Tongue (tissue), 2 donors: Measurements from ENCODE around the gene NELFB. TPM values are rescaled to one million over a fixed set of nuclear protein-coding genes. Genes with fewer than 3 reads are reported as not detected.
A peak's percentile ranks its signal among the peaks of the same experiment; 100 is the strongest.

ENCODE experiments used
- DNase-seq: peaks from one replicate; pipeline ENCODE4 v3.0.0-alpha.2; 2015
- total RNA-seq: library from RNA; depleted of rRNA; stranded (reverse); fragments of >200 nt; gene quantifications from one replicate; pipeline ENCODE4 v1.2.3, GENCODE V29; 2014

NELFB gene
- 50.9 TPM for total RNA-seq

DNA sequence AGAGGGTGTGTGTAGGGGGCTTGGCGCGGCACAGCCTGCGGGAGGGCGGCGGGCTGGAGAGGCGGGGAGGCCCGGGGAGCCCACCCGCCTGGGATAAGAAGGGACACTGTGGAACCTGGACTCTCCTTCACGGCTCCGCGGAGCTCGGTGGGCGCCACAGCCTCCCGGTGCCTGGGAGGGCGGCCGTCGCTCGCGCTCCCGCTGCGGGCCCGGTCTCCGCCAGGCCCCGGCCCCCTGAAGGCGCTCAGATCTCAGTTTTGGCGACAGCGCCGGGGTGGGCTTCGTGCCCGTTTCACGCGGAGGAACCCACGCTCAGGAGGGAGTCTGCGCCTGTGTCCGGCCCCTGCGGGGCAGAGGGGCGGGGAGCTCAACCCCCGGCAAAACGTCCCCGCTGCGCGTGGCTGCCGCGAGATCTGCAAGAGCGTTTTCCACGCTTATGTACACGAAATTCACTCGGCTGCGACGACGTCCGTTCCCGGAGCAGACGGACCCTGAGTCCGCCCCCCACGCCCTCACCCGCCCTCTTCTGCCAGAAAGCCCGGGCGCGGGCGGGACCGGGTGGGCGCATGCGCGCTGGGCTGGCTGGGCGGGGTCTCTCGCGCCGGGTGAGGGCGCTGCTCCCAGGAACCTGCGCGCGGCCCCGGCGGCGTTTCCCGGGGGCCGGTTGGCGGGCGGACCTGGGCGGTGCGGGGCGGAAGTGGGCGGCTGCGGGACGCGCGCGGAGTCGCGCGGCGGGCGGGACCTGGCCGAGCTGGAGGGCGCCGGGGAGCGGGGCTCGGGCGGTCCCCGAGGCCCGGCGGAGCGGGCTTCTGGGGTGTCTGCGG, at the start of gene NELFB:
NELFB (plus strand) TSS at position 704 of the 824 bp plus-strand sequence.
- peak; percentile 96 for DNase-seq

DNA sequence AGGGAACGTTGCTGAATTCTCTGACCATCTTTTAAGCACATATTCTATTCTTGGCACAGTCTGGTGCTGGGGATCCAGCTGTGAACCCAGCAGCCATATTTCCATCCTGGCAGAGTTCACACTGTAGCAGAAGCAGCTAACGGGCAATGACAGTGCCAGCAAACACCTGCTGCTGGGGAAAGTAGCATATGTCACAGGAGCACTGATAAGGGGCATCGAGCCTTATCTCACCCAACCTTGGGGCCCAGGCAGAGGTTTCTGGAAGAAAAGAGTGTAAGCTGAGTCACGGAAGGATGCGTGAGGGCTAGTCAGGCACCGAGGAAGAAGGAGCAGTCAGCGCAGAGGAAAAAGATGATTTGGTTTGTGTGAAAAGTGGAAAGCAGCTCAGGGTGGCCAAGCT, 48.5 kb upstream of the NELFB start:
- no peak for DNase-seq

DNA sequence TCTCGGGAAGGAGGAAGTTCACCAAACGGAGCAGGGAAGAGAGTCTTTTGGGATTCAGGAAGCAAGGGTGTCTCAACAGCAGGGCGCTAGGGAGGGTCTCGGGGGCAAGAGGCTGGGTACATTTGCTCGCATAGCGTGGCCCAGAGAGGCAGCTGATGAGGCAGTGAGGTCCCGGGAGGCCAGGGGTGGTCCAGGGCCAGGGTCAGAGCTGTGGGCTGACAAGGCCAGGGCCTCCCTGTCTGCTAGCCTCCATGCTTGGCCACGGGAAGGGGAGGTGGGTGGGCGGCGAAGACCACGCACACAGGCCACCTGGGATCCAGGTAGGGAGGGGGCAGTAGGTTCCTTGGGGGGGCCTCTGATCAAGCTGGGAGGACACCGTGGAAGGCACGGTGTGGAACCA, 43.6 kb upstream of the NELFB start:
- no peak for DNase-seq

DNA sequence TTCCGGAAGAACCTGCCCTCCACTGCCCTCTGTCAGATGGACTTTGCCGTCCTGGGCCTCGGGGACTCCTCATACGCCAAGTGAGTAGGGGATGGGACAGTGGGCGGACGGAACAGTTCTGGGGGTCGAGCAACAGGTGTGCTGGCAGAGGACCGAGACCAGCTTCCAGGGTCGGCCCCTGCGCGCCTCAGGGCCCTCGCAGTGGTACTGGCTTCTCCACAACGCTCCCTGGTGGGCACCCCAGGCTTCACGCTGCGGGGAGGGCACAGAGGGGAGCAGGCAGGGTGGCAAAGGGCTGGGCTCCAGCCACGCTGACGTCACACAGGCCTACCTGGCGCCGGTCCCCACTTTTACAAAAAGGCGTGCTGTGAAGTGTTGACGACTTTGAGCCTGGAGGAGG, 42.6 kb upstream of the NELFB start:
- DNase-seq, result no peak

DNA sequence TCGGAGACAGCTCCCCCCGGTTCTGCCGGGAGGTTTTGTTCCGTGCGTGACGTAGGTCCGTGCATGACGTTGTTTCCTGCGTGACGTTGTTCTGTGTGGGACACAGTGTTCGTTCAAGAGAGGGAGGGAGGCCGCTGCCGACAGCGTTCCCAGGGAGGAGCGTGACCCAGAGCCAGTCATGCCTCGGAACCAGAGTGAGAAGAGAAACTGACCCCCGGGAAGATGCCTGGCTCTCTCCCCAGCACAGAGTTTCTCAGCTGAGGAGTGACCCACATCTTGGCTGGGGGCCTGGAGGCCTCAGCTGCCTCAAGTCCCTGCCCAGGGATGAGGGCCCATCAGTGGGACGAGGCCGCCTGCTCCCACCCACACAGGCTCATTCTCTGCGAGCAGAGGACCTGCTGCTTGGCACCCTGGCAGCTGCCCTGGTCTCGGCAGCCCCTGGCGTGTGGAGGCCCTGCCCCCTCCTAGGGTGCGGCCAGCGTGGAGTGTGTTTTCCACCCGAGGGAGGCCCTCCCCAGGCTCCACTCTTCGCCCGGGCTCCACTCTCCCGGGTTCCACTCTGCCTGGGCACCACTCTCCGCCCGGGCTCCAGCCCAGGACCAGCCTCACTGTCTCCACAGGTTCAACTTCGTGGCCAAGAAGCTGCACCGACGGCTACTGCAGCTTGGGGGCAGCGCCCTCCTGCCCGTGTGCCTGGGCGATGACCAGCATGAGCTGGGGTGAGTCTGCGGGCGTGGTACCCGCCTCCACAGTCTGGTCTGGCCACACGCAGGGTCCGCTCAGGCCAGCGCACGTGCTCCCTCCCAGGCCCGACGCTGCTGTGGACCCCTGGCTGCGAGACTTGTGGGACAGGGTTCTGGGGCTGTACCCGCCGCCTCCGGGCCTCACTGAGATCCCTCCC, 41.7 kb upstream of the NELFB start:
- DNase-seq, result no peak

DNA sequence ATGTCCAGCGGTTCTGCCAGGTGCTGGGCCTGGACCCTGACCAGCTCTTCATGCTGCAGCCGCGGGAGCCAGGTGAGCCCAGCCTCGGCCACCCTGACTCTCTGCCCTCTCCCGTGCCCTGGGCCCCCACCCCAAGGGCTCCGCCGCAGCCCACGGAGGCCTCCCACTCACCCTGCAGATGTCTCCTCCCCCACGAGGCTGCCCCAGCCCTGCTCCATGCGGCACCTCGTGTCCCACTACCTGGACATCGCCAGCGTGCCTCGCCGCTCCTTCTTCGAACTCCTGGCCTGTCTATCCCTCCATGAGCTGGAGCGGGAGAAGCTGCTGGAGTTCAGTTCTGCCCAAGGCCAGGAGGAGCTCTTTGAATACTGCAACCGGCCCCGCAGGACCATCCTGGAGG, 40.5 kb upstream of the NELFB start:
- no peak for DNase-seq

DNA sequence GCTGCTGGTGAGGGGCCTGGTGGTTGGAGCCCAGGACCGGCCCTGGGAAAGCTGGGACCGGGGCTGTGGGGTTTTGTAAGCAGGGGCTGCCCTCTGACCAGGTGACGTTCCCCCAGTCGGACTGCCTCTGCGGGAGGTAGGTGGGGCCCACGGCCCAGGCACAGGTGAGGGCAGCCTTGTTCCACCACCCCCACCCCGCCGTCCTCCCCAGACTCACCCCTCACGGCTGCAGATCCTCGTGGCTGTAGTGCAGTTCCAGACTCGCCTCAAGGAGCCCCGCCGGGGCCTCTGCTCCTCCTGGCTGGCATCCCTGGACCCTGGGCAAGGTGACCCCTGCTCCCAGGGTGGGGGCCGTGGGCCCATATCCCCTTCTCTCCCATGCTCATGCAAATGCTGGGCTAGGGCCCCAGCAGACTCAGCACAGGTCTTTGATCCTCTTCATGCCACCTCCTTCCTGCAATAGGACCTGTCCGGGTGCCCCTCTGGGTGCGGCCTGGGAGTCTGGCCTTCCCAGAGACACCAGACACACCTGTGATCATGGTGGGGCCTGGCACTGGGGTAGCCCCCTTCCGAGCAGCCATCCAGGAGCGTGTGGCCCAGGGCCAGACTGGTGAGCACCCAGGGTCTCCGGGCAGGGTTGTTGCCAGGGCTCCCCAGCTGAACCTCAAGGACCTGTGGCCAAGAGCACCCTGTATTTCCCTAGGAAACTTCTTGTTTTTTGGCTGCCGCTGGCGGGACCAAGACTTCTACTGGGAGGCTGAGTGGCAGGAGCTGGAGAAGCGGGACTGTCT, 39.7 kb upstream of the NELFB start:
- DNase-seq, result no peak

DNA sequence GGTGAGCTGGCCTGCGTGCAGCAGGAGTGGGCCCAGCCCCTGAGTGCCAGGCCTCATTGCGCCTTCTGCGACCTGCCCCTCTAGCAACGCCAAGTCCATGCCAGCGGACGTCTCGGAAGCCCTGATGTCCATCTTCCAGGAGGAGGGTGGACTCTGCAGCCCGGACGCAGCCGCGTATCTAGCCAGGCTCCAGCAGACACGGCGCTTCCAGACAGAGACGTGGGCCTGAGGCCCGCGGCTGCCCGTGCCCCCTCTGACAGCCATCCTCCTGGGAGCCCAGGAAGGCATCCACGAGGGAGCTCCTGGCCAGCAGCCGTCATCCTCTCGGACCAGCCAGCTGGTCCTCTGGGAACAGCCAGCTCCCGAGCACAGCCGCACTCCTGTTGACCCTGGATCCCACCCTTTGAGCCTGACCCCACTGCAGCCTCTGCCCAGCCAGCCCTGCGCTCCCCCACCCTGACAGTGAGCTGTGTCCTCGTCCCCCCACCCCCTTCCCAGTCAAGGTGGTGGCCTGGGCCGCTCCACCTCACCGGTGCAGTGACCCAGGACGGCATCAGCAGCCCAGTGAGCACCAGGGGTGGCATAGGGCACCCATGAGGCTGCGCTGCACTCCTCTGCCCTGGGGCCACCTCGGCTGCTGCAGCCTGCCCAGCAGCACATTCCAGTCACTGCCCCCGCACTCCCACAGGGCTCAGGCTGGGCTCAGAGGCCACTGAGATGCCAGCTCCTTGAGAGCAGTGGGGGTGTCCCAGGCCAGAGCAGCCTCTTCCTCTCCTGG, 38.8 kb upstream of the NELFB start:
- no peak for DNase-seq

DNA sequence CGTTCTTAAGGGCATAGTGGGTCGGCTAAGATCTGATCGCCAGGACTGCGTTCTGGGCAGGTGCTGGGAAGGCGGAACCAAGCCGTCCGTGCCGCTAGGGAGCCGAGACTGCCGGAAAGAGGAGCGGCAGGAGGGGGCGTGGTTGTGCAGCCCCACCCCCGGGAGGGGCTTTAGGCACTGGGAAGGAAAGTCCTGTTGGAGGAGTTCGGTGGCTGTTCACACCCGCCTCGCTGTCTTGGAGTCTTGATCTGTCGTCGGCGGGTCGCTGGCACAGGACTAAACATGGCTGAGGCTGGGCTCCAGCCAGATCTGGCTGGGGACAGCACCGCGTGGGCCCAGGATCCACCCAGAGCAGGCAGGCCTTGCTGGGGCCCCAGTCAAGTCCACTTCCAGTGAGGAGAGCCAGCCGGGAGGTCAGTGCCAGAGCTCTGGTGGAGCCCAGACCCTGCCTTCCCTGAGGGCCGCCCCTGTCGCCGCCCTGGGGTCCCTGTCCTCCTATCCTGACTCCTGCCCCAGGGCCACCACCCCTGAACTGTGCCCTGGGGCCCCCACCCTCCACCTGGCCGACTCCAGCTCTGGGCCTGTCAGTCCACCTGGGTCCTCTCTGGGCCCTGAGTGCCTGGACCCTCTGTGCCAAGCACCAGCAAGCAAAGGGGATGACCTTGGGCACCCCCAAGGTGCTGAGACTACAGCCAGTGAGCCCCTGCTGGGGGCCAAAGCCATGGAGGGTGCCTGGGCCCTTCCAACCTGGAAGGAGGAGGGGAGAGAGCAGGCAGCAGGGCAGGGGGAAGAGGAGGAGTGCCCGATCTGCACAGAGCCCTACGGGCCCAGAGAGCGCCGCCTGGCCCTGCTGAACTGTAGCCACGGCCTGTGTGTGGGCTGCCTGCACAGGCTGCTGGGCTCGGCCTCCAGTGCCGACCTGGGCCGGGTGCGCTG, 37.6 kb upstream of the NELFB start:
- no peak for DNase-seq

DNA sequence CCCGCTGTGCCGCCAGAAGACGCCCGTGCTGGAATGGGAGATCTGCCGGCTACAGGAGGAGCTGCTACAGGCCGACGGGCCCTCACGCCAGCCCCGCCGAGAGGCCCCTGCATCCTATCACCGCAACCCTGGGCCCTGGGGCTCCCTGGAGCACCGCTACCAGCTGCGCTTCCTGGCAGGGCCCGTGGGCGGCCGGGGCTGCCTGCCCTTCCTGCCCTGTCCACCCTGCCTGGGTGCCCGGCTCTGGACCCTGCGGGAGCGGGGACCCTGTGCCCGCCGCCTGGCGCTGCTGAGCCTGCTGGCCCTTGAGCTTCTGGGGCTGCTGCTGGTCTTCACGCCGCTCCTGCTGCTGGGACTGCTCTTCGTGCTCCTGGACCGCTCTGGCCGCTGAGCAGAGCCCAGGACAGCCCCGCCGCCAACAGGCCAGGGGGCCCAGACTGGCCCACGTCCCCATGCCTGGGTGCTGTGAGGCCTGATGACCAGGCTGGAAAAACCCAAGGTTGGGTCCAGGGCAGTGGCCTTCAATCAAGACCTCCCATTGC, 36.8 kb upstream of the NELFB start:
- DNase-seq, result no peak

DNA sequence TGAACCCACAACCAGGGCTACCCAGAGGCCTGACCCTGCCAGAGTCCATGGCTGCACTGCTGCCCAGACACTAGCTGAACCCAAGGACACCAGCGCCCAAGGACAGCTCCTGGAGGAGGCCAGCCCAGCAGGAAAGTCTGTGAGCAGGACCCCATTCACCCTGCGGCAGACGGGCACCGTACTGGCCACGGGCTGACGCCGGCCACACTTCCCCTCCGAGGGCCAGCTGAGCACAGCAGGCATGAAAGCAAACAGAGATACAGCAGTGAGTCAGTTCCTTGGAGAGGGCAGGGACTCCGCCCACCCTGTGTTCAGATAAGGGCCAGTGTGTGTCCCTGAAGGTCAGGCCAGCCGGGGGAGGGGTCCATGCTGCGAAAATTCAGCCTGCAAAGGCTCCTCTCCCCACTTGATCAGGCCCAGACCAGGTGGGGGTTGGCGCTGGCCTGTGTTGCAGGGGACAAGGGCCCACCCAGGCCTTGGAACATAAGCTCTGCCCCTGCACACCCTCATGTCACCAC, 36.3 kb upstream of the NELFB start:
- DNase-seq, result no peak

DNA sequence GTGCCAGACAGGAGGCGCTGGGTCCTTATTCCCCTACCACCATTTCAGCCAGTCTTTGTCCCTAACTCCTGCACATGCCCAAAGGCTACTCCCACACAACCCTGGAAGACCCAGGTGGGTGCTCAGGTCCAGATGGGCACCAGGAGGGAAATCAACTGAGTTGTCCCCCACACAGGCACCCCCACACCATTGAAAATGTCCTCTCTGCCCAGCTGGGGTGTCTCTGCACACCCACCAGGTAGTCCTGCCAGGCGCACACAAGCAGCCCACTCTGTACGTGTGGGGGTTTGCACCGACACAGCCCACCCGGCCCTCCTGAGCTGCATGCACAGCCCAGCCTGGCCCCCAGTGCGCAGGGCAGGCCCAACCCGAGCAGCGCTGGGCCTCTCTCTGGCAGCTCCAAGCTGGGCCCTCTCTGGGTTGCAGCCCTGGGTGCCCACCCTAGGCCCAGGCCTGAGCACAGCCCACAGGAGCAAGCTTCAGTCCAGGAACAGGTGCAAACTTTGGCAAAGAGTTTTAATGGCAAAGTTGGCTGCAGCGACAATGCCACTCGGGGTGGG, 35.3 kb upstream of the NELFB start:
- DNase-seq, result no peak

DNA sequence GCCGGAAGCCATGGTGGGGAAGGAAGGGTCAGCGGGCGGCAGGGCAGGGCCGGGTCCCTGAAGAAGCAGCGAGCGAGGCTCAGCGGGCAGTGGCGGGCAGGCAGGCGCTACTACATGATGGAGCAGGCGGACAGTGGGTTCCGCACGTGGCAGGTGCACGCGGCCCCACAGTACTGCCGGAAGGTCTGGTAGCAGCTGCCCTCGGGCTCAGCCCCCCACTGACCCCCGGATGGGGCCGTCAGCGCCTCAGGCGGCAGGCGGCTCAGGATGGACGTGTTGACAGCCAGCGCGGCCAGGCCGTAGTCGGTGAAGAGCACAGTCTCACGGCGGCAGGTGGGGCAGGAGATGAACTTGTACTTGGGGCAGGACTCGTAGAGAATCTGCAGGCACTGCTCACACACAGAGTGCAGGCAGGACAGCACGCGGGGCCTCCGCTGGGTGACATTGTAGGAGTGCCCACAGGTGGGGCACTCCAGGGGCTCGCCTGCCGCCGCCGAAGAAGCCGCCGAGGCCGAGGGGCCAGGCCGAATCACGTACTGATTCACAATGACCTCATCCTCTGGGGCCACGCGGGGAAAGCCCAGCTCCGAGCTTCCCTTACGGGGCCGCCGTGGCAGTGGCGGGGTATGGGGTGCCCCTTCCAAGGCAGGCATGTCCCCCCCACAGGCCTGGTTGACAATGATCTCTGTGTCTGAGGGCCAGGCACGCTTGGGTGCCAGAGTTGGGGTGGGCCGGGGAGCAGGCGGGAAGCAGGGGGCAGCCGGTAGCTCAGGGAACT, 34.6 kb upstream of the NELFB start:
- no peak for DNase-seq

DNA sequence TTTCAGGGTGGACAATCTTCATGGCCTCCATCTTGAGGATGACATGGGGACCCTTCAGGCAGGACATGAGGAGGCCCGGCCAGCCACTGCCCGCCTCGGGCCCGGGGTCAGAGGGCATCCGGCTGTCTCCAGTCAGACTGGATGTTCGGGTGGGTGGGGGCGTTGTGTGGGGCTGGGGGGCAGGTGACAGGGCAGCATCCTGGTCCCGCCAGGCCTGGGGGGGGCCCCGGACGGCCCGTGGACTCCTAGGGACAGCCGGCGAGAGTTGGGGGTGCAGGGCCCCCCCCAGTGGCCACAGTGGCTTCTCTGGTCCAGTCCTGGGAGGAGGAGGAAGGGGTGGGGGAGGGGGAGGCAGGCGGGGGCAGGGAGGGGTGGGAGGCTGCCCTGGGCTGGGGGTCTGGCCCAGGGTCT, 34.0 kb upstream of the NELFB start:
- no peak for DNase-seq

DNA sequence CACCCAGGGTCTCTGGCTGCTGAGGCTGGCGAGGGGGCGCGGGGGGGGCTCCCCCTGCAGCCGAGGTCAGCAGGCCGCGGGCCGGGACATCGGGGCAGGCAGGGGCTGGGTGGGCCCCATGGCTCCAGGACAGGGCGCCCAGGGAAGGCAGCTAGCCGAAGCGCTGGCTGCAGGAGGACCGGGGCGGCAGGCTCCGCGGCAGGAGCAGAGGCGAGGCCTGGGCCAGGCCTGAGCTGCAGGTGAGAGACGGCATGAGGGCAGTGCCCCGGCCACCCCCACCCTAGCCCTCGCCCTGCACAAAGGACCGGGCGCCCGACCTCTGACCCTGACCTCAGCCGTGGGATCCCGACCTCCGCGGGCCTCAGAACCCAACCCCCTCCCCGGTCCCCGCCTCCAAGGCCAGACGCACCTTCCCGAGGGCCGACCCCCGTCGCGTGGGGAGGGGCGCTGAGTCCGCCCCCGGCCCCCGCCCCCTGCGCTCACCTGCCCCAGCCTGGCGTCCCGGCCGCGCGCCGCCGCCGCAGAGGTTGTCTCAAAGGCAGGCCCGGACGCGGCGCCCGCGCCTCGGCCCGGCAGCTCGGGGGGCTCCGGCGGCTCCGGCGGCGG, 33.5 kb upstream of the NELFB start:
- DNase-seq, result no peak

DNA sequence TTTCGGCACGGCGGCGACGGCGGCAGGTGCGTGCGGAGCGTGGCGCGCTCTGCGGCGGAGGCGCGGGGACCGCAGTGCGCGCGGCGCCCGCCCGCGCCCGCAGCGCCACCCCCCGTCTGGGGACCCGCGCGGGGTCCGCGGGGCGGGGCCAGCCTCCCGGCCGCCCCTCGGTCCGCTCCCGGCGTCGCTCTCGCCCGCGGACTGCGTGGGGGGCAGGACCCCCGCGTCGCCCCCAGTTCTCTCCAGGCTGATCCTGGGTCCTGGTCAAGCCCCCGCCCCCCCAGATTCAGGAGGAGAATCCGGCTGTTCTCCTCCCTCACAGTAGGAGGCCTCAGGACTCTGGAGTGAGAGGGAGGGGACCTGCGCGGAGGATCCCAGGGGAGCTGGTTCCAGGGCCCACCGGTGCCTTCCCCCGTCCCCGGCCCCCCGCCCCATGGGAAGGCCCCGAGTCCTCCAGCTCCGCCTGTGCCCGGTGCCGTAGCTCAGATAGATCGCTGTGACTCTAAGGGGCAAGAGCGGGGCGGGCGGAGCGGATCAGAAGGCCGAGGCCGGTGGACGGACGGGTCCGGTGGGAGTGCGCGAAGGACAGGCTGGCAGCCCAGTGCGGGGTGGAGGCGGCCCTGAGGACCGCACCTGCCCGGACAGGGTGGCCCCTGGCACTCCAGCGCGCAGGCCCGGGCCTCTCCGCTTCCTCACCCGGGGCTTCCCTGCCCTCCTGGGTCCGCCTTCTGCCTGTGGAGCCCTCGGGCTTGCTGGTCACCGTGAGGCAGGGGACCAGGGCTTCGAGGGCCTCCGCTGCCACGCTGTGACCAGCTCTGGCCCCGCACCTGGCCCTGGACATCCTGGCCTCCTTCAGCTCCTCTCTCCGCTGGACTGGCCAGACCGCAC, 32.7 kb upstream of the NELFB start, which contains the start of gene RNF208:
RNF208 (minus strand) TSS at position 51 of the 888 bp plus-strand sequence. CDS start 1,028 bp downstream, outside the sequence.
- no peak for DNase-seq
